GM12891 (cell line): ENCODE data around the gene SYNE1.

ENCODE experiments used
- POLR2A ChIP-seq: IDR thresholded peaks from 2 replicates; pipeline ENCODE4 v1.6.1; 2011; ENCODE audit warnings: low read depth, low read length, control low read depth
- POLR2AphosphoS5 ChIP-seq: IDR thresholded peaks from 2 replicates; pipeline ENCODE4 v1.6.1; 2011; ENCODE audit warnings: low read depth, low read length, control low read depth
- POU2F2 ChIP-seq: IDR thresholded peaks from 2 replicates; pipeline ENCODE4 v1.6.1; 2011; ENCODE audit warnings: low read depth, mild to moderate bottlenecking, control low read depth, low read length, moderate library complexity
- SPI1 ChIP-seq: IDR thresholded peaks from 2 replicates; pipeline ENCODE4 v1.6.1; 2011; ENCODE audit warnings: low read depth, low read length, control low read depth
- TAF1 ChIP-seq: IDR thresholded peaks from 2 replicates; pipeline ENCODE4 v1.6.1; 2011; ENCODE audit warnings: low read depth, low read length, control low read depth

DNA sequence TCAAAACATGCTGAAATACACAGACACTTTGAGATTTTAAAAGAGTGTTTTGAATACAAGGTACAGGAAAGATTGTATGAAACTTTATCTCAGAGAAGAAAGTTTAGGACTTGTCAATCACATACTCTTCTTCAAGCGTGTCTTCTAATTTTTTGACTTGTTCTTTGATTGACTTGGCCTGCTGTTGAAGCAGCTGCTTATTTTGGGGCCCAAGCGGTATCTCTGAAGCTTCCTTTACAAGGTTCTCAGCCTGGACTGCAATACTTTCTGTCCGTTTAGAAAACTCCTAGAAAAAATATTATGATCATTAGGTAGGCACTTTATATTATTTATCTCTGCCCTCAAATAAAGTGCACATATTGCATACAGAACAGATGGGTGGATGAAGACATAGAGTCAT lies 201.3 kb downstream of the SYNE1 start:
- no peak for TF ChIP-seq TAF1
- TF ChIP-seq POLR2A = no peak
- TF ChIP-seq POLR2AphosphoS5 = no peak
- TF ChIP-seq POU2F2 = no peak
- TF ChIP-seq SPI1 = no peak
